Natural killer cell (primary cell): Measurements from ENCODE around the gene FOXP1. TPM values are rescaled to one million over a fixed set of nuclear protein-coding genes. Genes with fewer than 3 reads are reported as not detected.

Source experiments
- ATAC-seq, 3 donors: fragments of 150-1000 bp in 2 of 3; fragments of 200-7000 bp in 1 of 3; cut with Tn5 transposase; 1 replicate in 1 of 3; 2 replicates in 2 of 3; pipeline ENCODE4 v1.10.0; 2021; ENCODE audit warnings: mild to moderate bottlenecking in 2 of 3, moderate library complexity in 2 of 3
- DNase-seq, 2 donors: peaks; one replicate each; pipeline versions ENCODE4 v3.0.0 to v3.0.0-alpha.2; 2013 to 2021; ENCODE audit warnings: mixed read lengths in 1 of 2
- H3K27ac ChIP-seq: one replicate; pipeline ENCODE4 v1.5.1; 2013; ENCODE audit warnings: mild to moderate bottlenecking, low read length
- H3K27me3 ChIP-seq: one replicate; pipeline ENCODE4 v1.6.1; 2013; ENCODE audit warnings: low read length; ENCODE audit not compliant: control insufficient read depth, insufficient read depth
- H3K36me3 ChIP-seq: one replicate; pipeline ENCODE4 v1.6.1; 2013; ENCODE audit warnings: low read length; ENCODE audit not compliant: control insufficient read depth, insufficient read depth
- H3K4me1 ChIP-seq: one replicate; pipeline ENCODE4 v1.6.1; 2013; ENCODE audit warnings: low read length; ENCODE audit not compliant: control insufficient read depth, insufficient read depth
- H3K4me3 ChIP-seq: one replicate; pipeline ENCODE4 v1.5.1; 2013; ENCODE audit warnings: low read length
- H3K9me3 ChIP-seq: one replicate; pipeline ENCODE4 v1.6.1; 2013; ENCODE audit warnings: low read length; ENCODE audit not compliant: control insufficient read depth, insufficient read depth
- H3K27ac Mint-ChIP-seq, 2 donors: one replicate each; pipeline ENCODE4 v1.8.0; 2022; ENCODE audit warnings: mild to moderate bottlenecking in 2 of 2, mixed read lengths in 2 of 2, moderate library complexity in 1 of 2
- H3K27me3 Mint-ChIP-seq, 2 donors: one replicate each; pipeline ENCODE4 v1.8.0; 2022; ENCODE audit warnings: low read depth in 2 of 2, mixed read lengths in 2 of 2
- H3K36me3 Mint-ChIP-seq: one replicate; pipeline ENCODE4 v1.8.0; 2022; ENCODE audit warnings: mixed read lengths
- H3K4me1 Mint-ChIP-seq, 2 donors: one replicate each; pipeline ENCODE4 v1.8.0; 2022; ENCODE audit warnings: mixed read lengths in 2 of 2
- H3K4me3 Mint-ChIP-seq: one replicate; pipeline ENCODE4 v1.8.0; 2022; ENCODE audit warnings: mild to moderate bottlenecking, moderate library complexity, mixed read lengths
- H3K9me3 Mint-ChIP-seq, 2 donors: one replicate each; pipeline ENCODE4 v1.8.0; 2022; ENCODE audit warnings: mixed read lengths in 2 of 2
- CTCF ChIP-seq: fragments of 200-600 bp; IDR thresholded peaks from one replicate; pipeline ENCODE4 v1.8.0; 2022; ENCODE audit warnings: antibody characterized with exemption
- WGBS: methylation state at CpG from one replicate; pipeline ENCODE4 v1.1.7; 2013; ENCODE audit warnings: missing lambda C conversion rate; ENCODE audit not compliant: insufficient coverage; 5-methylcytosine and 5-hydroxymethylcytosine counted together
- intact Hi-C: fragments of 100-400 bp; cut with micrococcal nuclease; formaldehyde crosslinking; loops from one replicate; pipeline ENCODE4 v1.14.2; 2022
- total RNA-seq, 4 donors: library from RNA; stranded (reverse); fragments of 120-200 nt in 1 of 4; gene quantifications; one replicate each; pipeline versions ENCODE4 v1.2.3 to v1.2.4, GENCODE V29; 2013 to 2022

FOXP1 gene
- total RNA-seq, 3 donors from 2014 or later (not counting 1 experiment from before 2014, with no cell fraction given), result 166 to 185 (median 166) TPM

GRCh38 chr3:71268462-71268999, 315.0 kb downstream of the FOXP1 start:
- peaks cover 14 to 16% of the 10 kb centered on the region in 2 donors for H3K4me1 Mint-ChIP-seq
- 100% methylated on average over 3 of the region's 5 CpGs for WGBS

GRCh38 chr3:71266875-71267274, 316.7 kb downstream of the FOXP1 start:
- peaks cover 14 to 16% of the 10 kb centered on the region in 2 donors for H3K4me1 Mint-ChIP-seq
- DNase-seq (no peak), ATAC-seq (no peak)
- no peak for TF ChIP-seq CTCF
- intact Hi-C loops, result no loop called here
- Histone ChIP-seq H3K36me3 (no peaks in the 10 kb centered on the region), H3K27ac (no peak overlapping the region), H3K4me1 (peaks cover 3% of the 10 kb centered on the region), H3K4me3 (no peak overlapping the region), H3K9me3 (no peaks in the 10 kb centered on the region), H3K27me3 (no peaks in the 10 kb centered on the region)
- no peak overlapping the region for H3K4me3 Mint-ChIP-seq
- no peaks in the 10 kb centered on the region for H3K27me3 Mint-ChIP-seq
- no CpG with 5 or more reads among the region's 1 CpG for WGBS
- H3K27ac Mint-ChIP-seq, result no peak overlapping the region
- H3K36me3 Mint-ChIP-seq, result no peaks in the 10 kb centered on the region
- no peaks in the 10 kb centered on the region for H3K9me3 Mint-ChIP-seq

More at GRCh38 chr3:71268462-71268999, 315.0 kb downstream of the FOXP1 start:
- Mint-ChIP-seq H3K27ac (no peak overlapping the region), H3K4me3 (no peak overlapping the region), H3K36me3 (no peaks in the 10 kb centered on the region), H3K27me3 (no peaks in the 10 kb centered on the region), H3K9me3 (no peaks in the 10 kb centered on the region)
- Histone ChIP-seq H3K4me3 (no peak overlapping the region), H3K9me3 (no peaks in the 10 kb centered on the region), H3K4me1 (peaks cover 3% of the 10 kb centered on the region), H3K27ac (no peak overlapping the region), H3K36me3 (no peaks in the 10 kb centered on the region), H3K27me3 (no peaks in the 10 kb centered on the region)
- no peak for TF ChIP-seq CTCF
- intact Hi-C loops, result no loop called here
- DNase-seq, result no peak
- no peak for ATAC-seq

- Histone ChIP-seq H3K4me3 (no peak overlapping the region), H3K4me1 (peaks cover 3% of the 10 kb centered on the region), H3K36me3 (no peaks in the 10 kb centered on the region), H3K27me3 (no peaks in the 10 kb centered on the region), H3K9me3 (no peaks in the 10 kb centered on the region), H3K27ac (no peak overlapping the region)
- WGBS, result 88% methylated on average over 9 of the region's 9 CpGs
- Mint-ChIP-seq H3K36me3 (no peaks in the 10 kb centered on the region), H3K4me1 (peaks cover 13 to 14% of the 10 kb centered on the region in 2 donors), H3K4me3 (no peak overlapping the region), H3K27ac (no peak overlapping the region), H3K27me3 (no peaks in the 10 kb centered on the region), H3K9me3 (no peaks in the 10 kb centered on the region)
- TF ChIP-seq CTCF, result no peak
- intact Hi-C loops, result no loop called here
- no peak for ATAC-seq
- no peak for DNase-seq
Observed at GRCh38 chr3:71265365-71265915, 318.1 kb downstream of the FOXP1 start.

GRCh38 chr3:71264840-71265239, 318.7 kb downstream of the FOXP1 start:
- no peaks in the 10 kb centered on the region for H3K9me3 ChIP-seq
- WGBS, result 97% methylated on average over 2 of the region's 2 CpGs
- H3K27me3 Mint-ChIP-seq, result no peaks in the 10 kb centered on the region
- no peak overlapping the region for H3K27ac Mint-ChIP-seq
- no peak for ATAC-seq
- peaks cover 7 to 8% of the 10 kb centered on the region in 2 donors for H3K4me1 Mint-ChIP-seq
- no peak for DNase-seq
- H3K4me3 ChIP-seq, result no peak overlapping the region
- H3K27me3 ChIP-seq, result no peaks in the 10 kb centered on the region
- no peak overlapping the region for H3K27ac ChIP-seq
- no peaks in the 10 kb centered on the region for H3K36me3 ChIP-seq
- intact Hi-C loops, result no loop called here
- no peaks in the 10 kb centered on the region for H3K36me3 Mint-ChIP-seq
- no peaks in the 10 kb centered on the region for H3K9me3 Mint-ChIP-seq
- TF ChIP-seq CTCF, result no peak
- peaks cover 2% of the 10 kb centered on the region for H3K4me1 ChIP-seq
- H3K4me3 Mint-ChIP-seq, result no peak overlapping the region
